OCI-LY7 (cell line): Measurements from ENCODE around the gene ITSN2.

Experiments used
- EZH2phosphoT487 ChIP-seq: fragments of 200-600 bp; sonication (generic); IDR thresholded peaks from 2 replicates; pipeline ENCODE4 v1.6.1; 2018; ENCODE audit warnings: low read depth, borderline replicate concordance, mild to moderate bottlenecking, mixed run types, antibody characterized with exemption, low read length, moderate library complexity, mixed read lengths
- TF ChIP-seq, protein P1 (sequence below): fragments of 200-600 bp; sonication (generic); conservative IDR thresholded peaks from 2 replicates; pipeline ENCODE4 v1.5.1; 2014; ENCODE audit warnings: mild to moderate bottlenecking, antibody characterized with exemption, low read length, moderate library complexity, mixed read lengths

GRCh38 chr2:24402242-24403097 lies 42.1 kb upstream of the ITSN2 start:
- TF ChIP-seq, protein P1, sequence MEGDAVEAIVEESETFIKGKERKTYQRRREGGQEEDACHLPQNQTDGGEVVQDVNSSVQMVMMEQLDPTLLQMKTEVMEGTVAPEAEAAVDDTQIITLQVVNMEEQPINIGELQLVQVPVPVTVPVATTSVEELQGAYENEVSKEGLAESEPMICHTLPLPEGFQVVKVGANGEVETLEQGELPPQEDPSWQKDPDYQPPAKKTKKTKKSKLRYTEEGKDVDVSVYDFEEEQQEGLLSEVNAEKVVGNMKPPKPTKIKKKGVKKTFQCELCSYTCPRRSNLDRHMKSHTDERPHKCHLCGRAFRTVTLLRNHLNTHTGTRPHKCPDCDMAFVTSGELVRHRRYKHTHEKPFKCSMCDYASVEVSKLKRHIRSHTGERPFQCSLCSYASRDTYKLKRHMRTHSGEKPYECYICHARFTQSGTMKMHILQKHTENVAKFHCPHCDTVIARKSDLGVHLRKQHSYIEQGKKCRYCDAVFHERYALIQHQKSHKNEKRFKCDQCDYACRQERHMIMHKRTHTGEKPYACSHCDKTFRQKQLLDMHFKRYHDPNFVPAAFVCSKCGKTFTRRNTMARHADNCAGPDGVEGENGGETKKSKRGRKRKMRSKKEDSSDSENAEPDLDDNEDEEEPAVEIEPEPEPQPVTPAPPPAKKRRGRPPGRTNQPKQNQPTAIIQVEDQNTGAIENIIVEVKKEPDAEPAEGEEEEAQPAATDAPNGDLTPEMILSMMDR = no peak
- no peak for TF ChIP-seq EZH2phosphoT487
